Measurements from ENCODE around the gene GNA12. TPM values are rescaled to one million over a fixed set of nuclear protein-coding genes. Genes with fewer than 3 reads are reported as not detected.

Gene GNA12
- total RNA-seq, 2 donors from 2014 or later = 26.3 to 38.8 TPM

GRCh38 chr7:2864204-2864985 lies 20.3 kb upstream of the GNA12 start:
- peaks cover 0 to 19% of the 10 kb centered on the region in 2 donors for H3K4me1 ChIP-seq
- no peaks in the 10 kb centered on the region for H3K27me3 ChIP-seq
- no peak for TF ChIP-seq CTCF (IDR thresholded peaks at IDR 0.05)
- no peak overlapping the region for H3K4me3 ChIP-seq
- H3K9me3 ChIP-seq = no peaks in the 10 kb centered on the region
- no peaks in the 10 kb centered on the region for H3K36me3 ChIP-seq
- H3K27ac ChIP-seq = peak overlapping the region; percentile 84 to 89
- DNase-seq (ENCODE audit: low spot score) = no peak

DNA sequence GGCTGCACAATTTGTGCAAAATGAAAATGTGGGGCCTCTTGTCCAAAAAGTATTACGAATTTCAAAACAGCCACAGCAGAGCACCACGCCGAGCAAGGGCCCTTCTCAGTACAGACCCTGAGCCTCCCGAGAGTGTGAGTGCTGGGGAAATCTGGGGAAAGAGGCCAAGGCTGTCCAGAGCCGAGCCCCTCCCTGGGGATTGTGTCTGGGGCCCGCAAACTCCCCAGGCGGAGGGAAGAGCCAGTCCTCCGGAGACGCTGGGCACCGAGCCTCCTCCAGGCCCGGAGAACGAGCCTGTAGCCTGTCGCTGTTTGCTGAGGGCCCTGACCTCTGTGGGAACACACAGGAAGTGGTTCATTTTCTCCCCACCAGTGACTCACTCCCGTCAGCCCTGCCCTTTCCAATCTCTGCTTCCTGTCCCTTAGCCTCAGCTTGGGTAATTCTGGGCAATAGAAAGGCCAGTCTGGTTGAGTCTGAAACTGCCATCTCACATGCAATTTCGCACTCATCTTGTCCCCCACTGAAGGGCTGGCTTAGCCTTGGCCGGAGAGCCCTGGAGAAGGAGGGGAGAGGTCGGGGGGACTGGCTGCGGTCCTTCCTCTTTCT lies 19.5 kb upstream of the GNA12 start:
- H3K4me3 ChIP-seq = peak overlapping the region in 1 of 2 donors; percentile 14

GRCh38 chr7:2862831-2863361 lies 18.8 kb upstream of the GNA12 start:
- no peak for TF ChIP-seq CTCF (IDR thresholded peaks at IDR 0.05)
- H3K36me3 ChIP-seq = no peaks in the 10 kb centered on the region
- no peak for DNase-seq (ENCODE audit: low spot score)
- peak overlapping the region in 1 of 2 donors; percentile 14 for H3K4me3 ChIP-seq
- no peaks in the 10 kb centered on the region for H3K9me3 ChIP-seq
- H3K27ac ChIP-seq = peak overlapping the region; percentile 84 to 89
- H3K4me1 ChIP-seq = peaks cover 0 to 19% of the 10 kb centered on the region in 2 donors
- H3K27me3 ChIP-seq = no peaks in the 10 kb centered on the region

More for the DNA sequence above, 19.5 kb upstream of the GNA12 start:
- H3K4me1 ChIP-seq = peaks cover 0 to 19% of the 10 kb centered on the region in 2 donors
- H3K9me3 ChIP-seq = no peaks in the 10 kb centered on the region
- H3K27me3 ChIP-seq = no peaks in the 10 kb centered on the region
- no peak for TF ChIP-seq CTCF (IDR thresholded peaks at IDR 0.05)
- peak overlapping the region; percentile 84 to 89 for H3K27ac ChIP-seq
- peak; percentile 93 for DNase-seq (ENCODE audit: low spot score)
- H3K36me3 ChIP-seq = no peaks in the 10 kb centered on the region

DNA sequence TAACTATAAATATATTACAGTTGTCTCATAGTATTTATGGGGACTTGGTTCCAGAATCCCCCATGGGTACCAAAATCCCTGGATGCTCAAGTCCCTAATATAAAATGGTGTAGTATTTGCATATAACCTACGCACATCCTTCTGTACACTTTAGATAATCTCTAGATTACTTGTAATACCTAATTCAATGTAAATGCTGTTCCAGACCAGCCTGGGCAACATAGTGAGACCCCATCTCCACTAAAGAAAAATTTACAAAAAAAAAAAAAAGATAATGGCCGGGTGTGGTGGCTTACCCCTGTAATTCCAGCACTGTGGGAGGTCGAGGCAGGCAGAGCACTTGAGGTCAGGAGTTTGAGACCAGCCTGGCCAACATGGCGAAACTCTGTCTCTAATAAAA lies 17.4 kb upstream of the GNA12 start:
- no peaks in the 10 kb centered on the region for H3K36me3 ChIP-seq
- H3K4me1 ChIP-seq = peaks cover 0 to 19% of the 10 kb centered on the region in 2 donors
- no peak for DNase-seq (ENCODE audit: low spot score)
- no peaks in the 10 kb centered on the region for H3K9me3 ChIP-seq
- no peaks in the 10 kb centered on the region for H3K27me3 ChIP-seq
- H3K27ac ChIP-seq = no peak overlapping the region
- H3K4me3 ChIP-seq = no peak overlapping the region
- no peak for TF ChIP-seq CTCF (IDR thresholded peaks at IDR 0.05)

DNA sequence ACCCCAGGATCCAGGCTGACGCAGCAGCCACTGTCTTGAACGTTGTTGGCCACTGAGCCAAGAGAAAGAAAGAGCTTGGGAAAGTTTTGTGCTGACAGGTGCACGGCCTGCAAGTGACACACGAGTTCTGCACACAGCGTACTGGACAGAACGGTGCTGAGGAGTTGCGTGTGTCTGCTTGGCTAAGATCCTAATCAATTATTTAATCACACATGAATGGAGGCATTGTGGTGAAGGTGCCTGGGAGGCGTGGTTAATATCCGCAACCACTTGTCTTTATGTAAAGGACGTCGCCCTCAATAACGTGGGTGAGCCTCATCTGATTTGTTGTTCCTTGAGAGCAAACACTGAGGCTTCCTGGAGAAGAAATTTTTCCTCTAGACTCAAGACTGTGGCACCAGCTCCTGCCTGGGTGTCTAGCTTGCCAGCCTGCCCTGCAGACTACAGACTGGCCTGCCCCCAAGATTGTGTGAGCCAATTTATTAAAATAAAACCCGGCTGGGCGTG lies 16.6 kb upstream of the GNA12 start:
- peaks cover 0 to 19% of the 10 kb centered on the region in 2 donors for H3K4me1 ChIP-seq
- H3K4me3 ChIP-seq = no peak overlapping the region
- no peak overlapping the region for H3K27ac ChIP-seq
- DNase-seq (ENCODE audit: low spot score) = no peak
- H3K27me3 ChIP-seq = no peaks in the 10 kb centered on the region
- H3K9me3 ChIP-seq = no peaks in the 10 kb centered on the region
- TF ChIP-seq CTCF (IDR thresholded peaks at IDR 0.05) = no peak
- H3K36me3 ChIP-seq = no peaks in the 10 kb centered on the region

All from right atrium auricular region (tissue), 2 donors.